GM23338 (cell line): ENCODE data around the gene ICAM4.

Source experiments
- CREB1 ChIP-seq: fragments of 250-450 bp; sonication (Bioruptor Pico); IDR thresholded peaks from 2 replicates; pipeline ENCODE4 v1.5.0; 2020; ENCODE audit warnings: low read depth, mild to moderate bottlenecking, moderate library complexity
- EZH2 ChIP-seq: fragments of 200-600 bp; sonication (generic); IDR thresholded peaks from one replicate; pipeline ENCODE4 v1.8.0; 2017; ENCODE audit warnings: antibody characterized with exemption, mild to moderate bottlenecking, low read depth; ENCODE audit not compliant: unreplicated experiment
- EZH2phosphoT487 ChIP-seq: fragments of 200-600 bp; sonication (generic); IDR thresholded peaks from one replicate; pipeline ENCODE4 v1.8.1; 2018; ENCODE audit warnings: antibody characterized with exemption; ENCODE audit not compliant: unreplicated experiment
- JUNB ChIP-seq: IDR thresholded peaks from one replicate; pipeline ENCODE4 v1.6.1; 2016; ENCODE audit warnings: antibody characterized with exemption; ENCODE audit not compliant: unreplicated experiment
- POLR2AphosphoS5 ChIP-seq: IDR thresholded peaks from 2 replicates; pipeline ENCODE4 v1.6.1; 2016; ENCODE audit warnings: antibody characterized with exemption, low read depth
- ZNF114 ChIP-seq: fragments of 250-450 bp; sonication (Bioruptor Pico); IDR thresholded peaks from 2 replicates; pipeline ENCODE4 v1.5.0; 2020; ENCODE audit warnings: mild to moderate bottlenecking, moderate library complexity
- ZNF331 ChIP-seq: fragments of 250-450 bp; sonication (Bioruptor Pico); IDR thresholded peaks from 2 replicates; pipeline ENCODE4 v1.5.0; 2020; ENCODE audit warnings: low read depth, mild to moderate bottlenecking, moderate library complexity
- TF ChIP-seq, protein P1 (sequence below): IDR thresholded peaks from one replicate; pipeline ENCODE4 v1.6.1; 2018; ENCODE audit warnings: antibody characterized with exemption; ENCODE audit not compliant: unreplicated experiment
- TF ChIP-seq, protein P2 (sequence below), 2 experiments: fragments of 200-600 bp in 1 of 2; sonication (generic) in 1 of 2; conservative IDR thresholded peaks; 2 replicates each; pipeline versions ENCODE4 v1.5.1 to v1.6.1; 2016 to 2017; ENCODE audit warnings: antibody characterized with exemption in 2 of 2, low read depth in 2 of 2, mild to moderate bottlenecking in 2 of 2, moderate library complexity in 1 of 2

DNA sequence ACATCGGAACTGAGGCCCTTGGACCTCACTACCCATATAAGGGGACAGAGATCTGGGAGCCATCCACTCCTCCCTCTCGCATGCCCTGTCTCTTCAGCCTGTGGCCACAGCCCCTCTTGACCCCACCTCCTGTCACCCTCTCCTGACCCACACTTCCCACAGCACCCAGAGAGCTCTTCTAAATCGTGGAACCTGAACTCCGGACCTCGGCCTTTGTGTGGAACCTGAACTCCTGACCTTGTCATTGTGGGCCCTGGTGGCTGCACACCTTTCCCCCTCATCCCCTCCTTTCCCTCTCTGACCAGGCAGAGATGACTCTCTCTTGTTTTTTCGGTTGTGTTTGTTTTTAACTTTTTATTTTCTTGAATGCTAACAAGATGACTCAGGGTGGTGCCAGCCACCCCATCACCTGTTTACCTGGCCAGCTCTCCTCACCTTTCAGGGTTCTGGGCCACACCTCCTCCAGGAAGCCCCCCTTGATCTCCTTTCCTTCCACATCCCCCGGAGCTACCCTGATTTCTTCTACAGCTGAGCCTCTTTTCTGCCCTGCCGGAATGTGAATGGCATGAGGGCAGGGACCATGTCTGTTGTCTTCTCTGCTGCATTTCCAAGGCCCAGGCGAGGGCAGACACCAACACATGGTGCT is 29.7 kb upstream of the ICAM4 start:
- TF ChIP-seq, protein P1, sequence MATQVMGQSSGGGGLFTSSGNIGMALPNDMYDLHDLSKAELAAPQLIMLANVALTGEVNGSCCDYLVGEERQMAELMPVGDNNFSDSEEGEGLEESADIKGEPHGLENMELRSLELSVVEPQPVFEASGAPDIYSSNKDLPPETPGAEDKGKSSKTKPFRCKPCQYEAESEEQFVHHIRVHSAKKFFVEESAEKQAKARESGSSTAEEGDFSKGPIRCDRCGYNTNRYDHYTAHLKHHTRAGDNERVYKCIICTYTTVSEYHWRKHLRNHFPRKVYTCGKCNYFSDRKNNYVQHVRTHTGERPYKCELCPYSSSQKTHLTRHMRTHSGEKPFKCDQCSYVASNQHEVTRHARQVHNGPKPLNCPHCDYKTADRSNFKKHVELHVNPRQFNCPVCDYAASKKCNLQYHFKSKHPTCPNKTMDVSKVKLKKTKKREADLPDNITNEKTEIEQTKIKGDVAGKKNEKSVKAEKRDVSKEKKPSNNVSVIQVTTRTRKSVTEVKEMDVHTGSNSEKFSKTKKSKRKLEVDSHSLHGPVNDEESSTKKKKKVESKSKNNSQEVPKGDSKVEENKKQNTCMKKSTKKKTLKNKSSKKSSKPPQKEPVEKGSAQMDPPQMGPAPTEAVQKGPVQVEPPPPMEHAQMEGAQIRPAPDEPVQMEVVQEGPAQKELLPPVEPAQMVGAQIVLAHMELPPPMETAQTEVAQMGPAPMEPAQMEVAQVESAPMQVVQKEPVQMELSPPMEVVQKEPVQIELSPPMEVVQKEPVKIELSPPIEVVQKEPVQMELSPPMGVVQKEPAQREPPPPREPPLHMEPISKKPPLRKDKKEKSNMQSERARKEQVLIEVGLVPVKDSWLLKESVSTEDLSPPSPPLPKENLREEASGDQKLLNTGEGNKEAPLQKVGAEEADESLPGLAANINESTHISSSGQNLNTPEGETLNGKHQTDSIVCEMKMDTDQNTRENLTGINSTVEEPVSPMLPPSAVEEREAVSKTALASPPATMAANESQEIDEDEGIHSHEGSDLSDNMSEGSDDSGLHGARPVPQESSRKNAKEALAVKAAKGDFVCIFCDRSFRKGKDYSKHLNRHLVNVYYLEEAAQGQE = no peak
- TF ChIP-seq, protein P2, sequence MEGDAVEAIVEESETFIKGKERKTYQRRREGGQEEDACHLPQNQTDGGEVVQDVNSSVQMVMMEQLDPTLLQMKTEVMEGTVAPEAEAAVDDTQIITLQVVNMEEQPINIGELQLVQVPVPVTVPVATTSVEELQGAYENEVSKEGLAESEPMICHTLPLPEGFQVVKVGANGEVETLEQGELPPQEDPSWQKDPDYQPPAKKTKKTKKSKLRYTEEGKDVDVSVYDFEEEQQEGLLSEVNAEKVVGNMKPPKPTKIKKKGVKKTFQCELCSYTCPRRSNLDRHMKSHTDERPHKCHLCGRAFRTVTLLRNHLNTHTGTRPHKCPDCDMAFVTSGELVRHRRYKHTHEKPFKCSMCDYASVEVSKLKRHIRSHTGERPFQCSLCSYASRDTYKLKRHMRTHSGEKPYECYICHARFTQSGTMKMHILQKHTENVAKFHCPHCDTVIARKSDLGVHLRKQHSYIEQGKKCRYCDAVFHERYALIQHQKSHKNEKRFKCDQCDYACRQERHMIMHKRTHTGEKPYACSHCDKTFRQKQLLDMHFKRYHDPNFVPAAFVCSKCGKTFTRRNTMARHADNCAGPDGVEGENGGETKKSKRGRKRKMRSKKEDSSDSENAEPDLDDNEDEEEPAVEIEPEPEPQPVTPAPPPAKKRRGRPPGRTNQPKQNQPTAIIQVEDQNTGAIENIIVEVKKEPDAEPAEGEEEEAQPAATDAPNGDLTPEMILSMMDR (conservative IDR thresholded peaks at IDR 0.05; ENCODE audit: low read depth in 2 of 2) = no peak
- no peak for TF ChIP-seq EZH2
- no peak for TF ChIP-seq POLR2AphosphoS5
- TF ChIP-seq ZNF331 (CRISPR knock-in tag) = no peak
- no peak for TF ChIP-seq ZNF114 (CRISPR knock-in tag)
- TF ChIP-seq EZH2phosphoT487 = no peak
- TF ChIP-seq CREB1 = no peak
- no peak for TF ChIP-seq JUNB
